Fibroblast of skin of left biceps (primary cell): ENCODE data around the gene SORCS1.
"Not testable (repeated sequence)": the region's sequence is repeated elsewhere in the genome, so short reads cannot be mapped to it uniquely, and the experiment has no call there.

Experiments
- DNase-seq, 2 experiments: peaks; one replicate each; pipeline ENCODE4 v3.0.0-alpha.2; 2013; ENCODE audit warnings: low read depth in 2 of 2

SORCS1 gene

GRCh38 chr10:107051769-107052168 is 112.7 kb downstream of the SORCS1 start:
- no peak for DNase-seq

- no peak for DNase-seq
Observed at GRCh38 chr10:107043461-107043860, 121.0 kb downstream of the SORCS1 start.

- no peak for DNase-seq
Observed at GRCh38 chr10:107037192-107038122, 127.0 kb downstream of the SORCS1 start.

- DNase-seq: no peak
Observed at GRCh38 chr10:107033799-107034422, 130.6 kb downstream of the SORCS1 start.

- no peak for DNase-seq
Observed at GRCh38 chr10:107032700-107033401, 131.7 kb downstream of the SORCS1 start.

GRCh38 chr10:107031931-107032699 is 132.4 kb downstream of the SORCS1 start:
- peak in 1 of 2 experiments; percentile 0 for DNase-seq

- no peak for DNase-seq
Observed at GRCh38 chr10:107028236-107028635, 136.3 kb downstream of the SORCS1 start.

DNA sequence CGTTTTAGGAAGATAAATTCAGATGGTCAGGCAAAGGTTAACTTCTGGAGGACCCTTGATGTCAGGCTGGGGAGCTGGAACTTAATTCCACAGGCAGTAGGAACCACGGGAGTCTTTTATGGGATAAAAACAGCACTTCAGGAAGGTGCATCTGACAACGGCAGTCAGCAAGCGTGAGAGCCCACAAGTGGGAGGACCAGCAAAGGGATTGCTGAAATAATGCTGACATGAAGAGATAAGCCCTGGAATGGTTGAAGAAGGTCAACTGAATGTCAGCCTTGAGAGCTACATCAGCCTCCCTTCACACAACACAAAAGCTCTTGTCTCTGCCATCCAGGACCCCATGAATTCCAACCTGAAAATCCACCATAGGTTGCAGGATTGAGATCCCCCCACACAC is 138.8 kb downstream of the SORCS1 start:
- DNase-seq: no peak

DNA sequence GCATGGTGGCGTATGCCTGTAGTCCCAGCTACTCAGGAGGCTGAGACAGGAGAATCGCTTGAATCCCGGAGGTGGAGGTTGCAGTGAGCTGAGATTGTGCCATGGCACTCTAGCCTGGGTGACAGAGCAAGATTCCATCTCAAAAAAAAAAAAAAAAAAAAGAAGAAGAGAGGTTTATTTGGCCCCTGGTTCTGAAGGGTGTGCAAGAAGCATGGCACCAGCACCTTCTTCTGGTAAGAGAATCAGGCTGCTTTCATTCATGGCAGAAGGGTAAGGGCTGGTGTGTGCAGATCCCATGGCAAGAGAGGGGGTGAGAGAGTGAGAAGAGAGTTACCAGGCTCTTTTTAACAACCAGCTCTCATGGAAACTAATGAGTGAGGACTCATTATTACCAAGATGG is 140.5 kb downstream of the SORCS1 start:
- not testable (repeated sequence) for DNase-seq

DNA sequence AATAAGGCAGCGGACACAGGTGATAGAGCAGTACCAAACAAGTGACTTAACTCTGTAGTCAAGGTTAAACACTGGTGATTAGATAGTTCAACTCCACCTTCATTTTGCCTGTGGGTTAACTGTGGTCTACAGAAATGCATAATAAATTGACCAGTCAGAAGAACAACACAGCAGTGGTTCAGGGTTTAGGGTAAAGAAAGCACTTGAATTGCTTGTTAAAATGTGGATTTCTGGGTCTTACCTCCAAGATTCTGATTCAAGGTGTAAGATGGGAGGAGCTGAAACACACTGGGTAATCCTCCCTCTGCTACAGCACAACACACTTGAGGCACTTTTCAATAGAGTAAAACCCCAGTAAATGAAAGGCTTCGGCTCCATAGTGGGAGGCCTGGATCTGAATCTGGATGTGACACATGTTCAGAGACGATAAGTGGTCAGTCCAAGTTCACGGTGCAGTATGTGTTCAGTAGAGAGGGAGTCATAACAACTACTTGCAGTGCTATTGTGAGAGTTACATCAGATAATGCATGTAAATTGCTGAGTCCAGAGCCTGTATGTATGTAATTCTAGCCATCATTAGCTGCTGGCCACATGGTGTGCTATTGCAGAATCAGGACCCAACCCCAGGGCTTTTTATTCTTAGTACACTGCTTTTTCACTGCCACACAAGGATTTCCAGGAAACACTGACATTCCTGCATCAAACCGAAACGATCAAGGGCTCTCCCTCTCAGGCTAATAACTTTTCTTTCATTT is 141.7 kb downstream of the SORCS1 start:
- no peak for DNase-seq

- DNase-seq: no peak
Observed at GRCh38 chr10:107019154-107019553, 145.4 kb downstream of the SORCS1 start.

DNA sequence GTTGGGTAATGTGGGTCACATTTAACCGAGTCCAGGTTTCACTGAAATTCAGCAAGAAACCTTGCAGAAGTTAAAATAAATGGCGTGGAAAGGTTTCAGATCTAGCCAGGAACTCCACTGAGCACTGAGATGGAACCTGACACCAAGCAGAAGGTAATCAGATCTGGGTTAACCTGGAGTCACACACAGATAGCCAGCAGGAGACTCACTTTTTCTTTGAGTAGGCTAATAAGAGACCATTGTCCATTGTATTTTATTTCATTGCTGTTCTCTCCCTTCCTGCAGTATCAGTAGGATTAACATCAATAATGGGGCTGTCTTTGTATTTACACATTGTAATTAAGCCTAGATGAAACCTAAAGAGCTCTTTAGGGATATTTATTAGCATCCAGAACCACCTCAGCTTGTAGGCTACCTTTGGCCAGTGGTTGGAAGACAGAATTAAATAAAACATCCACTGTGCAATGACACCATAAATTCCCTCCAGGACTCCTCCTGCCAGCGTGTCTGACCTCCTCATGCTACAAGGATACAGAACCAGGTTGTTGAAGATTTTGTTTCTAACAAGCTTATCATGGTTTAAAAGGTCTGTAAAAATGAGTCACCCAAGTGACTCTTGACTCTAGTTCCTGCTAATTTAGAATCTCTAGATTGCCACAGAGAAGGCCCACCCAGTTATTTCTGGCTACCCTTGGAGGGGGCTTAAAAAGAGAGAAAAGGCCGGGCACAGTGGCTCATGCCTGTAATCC is 151.1 kb downstream of the SORCS1 start:
- DNase-seq: no peak

DNA sequence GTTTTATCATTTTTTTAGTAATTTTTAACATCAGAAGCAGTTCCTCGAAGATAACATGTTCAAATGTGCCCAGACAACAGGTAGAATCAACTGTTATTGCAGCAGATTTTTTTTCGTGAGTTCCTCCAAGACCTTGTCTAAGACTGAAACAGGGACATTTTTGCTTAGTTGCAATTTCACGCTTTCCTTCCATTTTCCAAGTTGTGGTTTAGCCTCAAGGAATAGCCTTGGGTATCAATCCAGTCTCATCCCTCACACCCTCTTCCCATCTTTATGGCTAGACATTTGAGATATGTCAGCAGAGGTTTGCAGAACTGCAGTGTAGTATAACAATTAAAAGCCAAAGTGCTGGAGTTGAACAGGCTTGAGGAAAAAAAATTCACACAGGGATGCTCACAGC is 152.5 kb downstream of the SORCS1 start:
- no peak for DNase-seq

DNA sequence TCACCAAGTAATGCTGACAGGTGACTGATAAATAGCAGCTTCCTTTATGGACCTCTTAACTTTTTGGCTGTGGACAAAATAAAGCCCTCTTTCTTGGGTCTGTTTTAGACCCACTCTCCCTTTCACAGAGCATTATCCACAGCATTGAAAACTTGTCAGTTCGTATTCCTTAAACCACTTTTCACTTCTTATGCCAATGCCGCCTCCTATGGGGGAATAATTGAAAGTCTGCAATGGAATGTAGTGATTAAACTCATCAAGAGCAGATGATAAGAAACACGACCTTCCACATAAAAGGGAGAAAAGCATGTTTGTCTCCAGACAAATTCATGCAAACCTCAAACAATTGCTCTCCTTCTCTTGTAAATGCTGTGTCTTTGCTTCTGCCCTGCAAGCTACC is 153.4 kb downstream of the SORCS1 start:
- DNase-seq: no peak

DNA sequence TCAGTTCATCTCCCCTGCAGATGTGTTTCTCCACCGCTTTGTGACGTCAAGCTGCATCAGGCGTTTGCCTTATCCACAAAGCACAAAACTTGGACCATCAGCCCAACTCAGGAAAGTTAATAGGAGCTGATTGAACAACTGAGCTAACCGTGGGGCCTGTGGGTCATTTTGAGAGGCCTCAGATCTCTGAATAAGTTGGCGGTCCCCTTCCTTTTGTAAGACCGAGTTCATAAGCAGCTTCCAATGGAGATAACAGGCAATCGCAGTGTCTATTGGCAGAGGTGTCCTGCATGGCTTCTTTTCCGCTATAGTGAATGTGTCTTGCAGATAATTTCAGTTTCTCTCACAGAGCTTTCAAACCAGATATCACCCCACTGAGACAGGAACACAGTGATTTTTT is 154.0 kb downstream of the SORCS1 start:
- no peak for DNase-seq

DNA sequence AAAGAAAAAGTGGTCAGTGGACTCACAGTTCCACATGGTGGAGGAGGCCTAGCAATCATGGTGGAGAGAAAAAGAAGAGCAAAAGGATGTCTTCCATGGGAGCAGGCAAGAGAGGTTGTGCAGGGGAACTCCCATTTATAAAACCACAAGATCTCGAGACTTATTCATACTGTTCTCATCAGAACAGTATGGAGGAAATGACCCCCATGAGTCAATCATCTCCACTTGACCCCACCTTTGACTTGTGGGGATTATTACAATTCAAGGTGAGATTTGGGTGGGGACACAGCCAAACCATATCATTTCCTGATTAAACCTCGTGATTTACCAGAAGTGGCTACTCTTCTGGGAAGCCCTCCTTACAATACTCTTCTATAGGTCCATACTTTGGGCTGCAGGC is 160.1 kb downstream of the SORCS1 start:
- DNase-seq: no peak

DNA sequence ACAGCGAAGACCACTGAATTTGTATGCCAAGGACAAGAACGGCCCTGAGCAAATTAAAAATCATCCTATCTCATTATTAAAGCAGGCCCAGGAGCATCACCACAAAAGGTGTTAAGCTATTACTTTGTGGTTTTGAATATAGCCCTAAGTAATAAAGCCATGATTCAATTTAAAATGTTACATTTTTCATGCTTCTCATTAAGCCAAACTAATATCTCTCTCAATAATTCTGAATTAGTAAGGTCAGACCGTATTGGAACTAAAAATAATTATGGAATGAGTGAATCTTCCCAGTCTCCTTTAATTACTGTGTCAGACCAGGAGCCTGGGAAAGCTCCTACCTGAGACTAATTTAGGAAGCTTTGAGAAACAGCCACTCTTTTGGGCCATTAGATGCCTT is 162.4 kb downstream of the SORCS1 start:
- DNase-seq: no peak

DNA sequence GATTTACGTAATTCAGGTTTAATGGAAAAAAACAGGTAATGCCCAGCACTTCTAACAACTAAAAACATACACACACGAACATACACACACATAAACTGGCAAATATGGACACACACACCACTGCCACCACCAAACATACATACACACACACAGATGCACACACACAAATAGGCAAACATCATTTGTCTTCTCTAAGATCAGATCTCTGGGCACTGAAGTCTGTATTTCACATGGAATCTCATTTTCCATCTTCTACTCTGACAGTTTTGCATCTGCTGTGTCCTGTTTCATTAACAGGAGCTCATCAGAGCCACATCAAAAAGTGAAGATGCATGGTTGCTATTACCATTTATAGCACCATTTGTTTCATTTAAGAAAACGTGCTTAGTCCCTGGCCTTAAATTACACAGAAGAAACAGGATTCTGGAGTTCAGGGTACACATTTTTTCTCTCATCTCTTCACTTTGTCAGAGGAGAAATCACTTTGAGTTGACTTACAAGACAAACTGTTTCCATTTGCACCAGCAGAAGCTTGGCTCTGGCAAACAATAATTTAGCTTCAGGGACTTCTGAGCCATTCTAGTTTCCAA is 165.3 kb downstream of the SORCS1 start:
- no peak for DNase-seq

GRCh38 chr10:106997721-106998120 is 166.8 kb downstream of the SORCS1 start:
- DNase-seq: no peak

GRCh38 chr10:106996510-106996909 is 168.0 kb downstream of the SORCS1 start:
- no peak for DNase-seq
